Urothelium cell line (cell line): ENCODE measurements around the gene METTL25.

Experiments
- DNase-seq: peaks from one replicate; pipeline ENCODE4 v3.0.0; 2011; ENCODE audit warnings: low spot score, mixed read lengths
- FAIRE-seq: peaks from 2 replicates; lab custom pipeline; 2011; peaks lifted over from hg19 to GRCh38; lab: Jason Lieb, UNC

The METTL25 gene

GRCh38 chr12:82468563-82468962 lies 110.2 kb downstream of the METTL25 start:
- no peak for FAIRE-seq
- DNase-seq: no peak

- no peak for DNase-seq
- no peak for FAIRE-seq
Observed at GRCh38 chr12:82470906-82471512, 112.7 kb downstream of the METTL25 start.

DNA sequence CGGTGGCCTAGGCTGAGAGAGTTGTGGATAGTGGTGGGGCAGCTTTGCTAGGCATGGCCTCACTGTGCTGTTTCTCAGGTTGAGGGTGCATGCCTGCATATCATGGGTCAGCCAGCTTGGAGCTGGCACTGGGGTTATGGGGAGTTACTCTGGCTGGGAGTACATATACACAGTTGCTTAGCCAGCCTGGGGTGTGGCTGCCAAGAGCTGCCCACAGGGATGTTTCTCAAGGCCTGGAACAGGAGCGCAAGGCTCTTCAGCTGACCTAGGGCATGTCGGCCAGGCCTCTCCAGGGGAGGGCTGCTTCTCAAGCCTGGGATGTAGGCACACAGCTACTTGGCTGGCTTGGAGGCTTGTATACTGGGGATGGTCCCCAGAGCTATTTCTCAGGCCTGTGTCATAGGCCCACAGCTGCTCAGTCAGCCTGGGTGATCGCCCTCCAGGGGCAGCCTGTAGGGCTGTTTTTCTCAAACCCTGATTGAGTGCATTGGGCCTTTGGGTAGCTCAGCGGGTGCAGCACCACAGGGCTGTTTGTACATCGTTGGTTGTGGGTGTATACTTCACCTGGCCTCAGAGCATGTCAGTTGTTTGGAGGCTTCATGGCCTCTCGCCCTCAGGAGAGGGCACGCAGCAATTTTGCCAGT lies 114.9 kb downstream of the METTL25 start:
- no peak for DNase-seq
- no peak for FAIRE-seq

- DNase-seq: no peak
- no peak for FAIRE-seq
Observed at GRCh38 chr12:82474181-82474797, 116.0 kb downstream of the METTL25 start.

GRCh38 chr12:82474798-82475184 lies 116.5 kb downstream of the METTL25 start:
- DNase-seq (no peak), FAIRE-seq (no peak)

- DNase-seq (no peak), FAIRE-seq (no peak)
Observed at GRCh38 chr12:82475211-82475610, 116.9 kb downstream of the METTL25 start.

GRCh38 chr12:82476511-82476910 lies 118.2 kb downstream of the METTL25 start:
- DNase-seq: no peak
- FAIRE-seq: no peak

DNA sequence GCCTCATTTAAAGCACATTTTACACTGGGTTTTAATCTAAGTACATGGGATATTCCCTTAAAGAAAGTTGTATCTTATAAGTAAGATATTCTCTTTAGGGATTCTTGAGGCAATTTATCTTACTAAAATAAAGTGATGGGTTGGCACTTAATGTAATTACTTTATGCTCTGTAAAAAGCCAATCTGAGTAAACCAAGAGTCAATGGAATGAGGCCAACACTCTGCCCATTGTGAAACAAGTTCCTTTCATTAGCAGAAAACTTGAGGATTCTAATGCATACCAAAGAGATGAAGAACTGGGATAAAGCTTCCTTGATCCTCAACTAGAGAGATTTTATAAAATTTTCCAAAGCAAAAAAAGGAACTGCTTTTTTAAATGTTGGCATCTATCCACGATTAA lies 121.2 kb downstream of the METTL25 start:
- FAIRE-seq (no peak), DNase-seq (no peak)

DNA sequence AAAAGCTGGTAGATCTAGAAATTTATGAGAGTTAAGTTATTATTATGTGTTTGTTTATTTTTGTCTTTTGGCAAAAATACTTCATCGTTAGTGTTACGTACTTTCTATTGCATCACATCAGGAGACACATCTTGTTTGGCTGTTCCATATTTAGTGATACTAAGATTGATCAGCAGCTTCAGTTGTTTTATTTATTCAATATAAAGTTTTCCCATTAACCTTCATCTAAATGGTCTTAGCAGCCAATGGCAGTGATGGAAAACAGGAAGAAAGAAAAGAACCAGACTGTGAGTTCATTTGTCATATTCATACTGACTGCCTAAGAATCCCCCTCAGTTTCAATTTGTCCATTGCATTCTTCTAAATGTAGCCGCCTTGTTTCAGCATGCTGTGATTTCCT lies 122.3 kb downstream of the METTL25 start:
- no peak for FAIRE-seq
- no peak for DNase-seq

- FAIRE-seq (no peak), DNase-seq (no peak)
Observed at GRCh38 chr12:82481954-82482353, 123.6 kb downstream of the METTL25 start.

DNA sequence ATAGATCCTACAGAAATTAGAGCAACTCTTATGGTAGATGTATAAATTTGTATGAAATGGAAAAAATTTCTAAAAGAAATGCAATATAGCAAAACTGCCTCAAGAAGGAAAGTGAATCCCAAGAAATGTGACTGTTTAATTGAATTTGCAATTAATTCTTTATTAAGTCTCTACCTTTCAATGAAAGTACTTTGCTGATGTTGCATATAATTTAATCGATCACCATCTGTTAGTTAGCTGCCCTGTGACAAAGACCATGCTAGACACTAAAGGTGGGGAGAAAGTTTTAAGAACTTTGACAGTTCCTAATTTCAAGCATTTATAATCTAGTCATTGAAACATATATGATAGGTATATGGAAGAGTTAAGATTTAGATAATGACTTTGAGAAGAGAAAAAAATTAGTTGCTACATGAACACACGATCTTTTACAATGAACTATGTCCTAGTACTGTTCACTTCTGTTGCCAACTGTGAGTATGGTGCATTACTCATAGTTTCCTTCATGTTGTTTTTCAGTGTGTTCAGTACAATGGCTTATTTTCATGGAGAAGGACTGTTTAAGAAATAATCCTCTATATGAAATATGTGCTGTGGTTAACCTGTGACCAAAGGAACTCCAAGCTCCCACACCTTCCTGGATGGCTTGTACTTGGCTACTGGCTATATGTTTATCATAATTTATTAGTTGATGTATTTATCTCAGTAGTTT lies 128.4 kb downstream of the METTL25 start:
- DNase-seq (peak; percentile 2), FAIRE-seq (no peak)

DNA sequence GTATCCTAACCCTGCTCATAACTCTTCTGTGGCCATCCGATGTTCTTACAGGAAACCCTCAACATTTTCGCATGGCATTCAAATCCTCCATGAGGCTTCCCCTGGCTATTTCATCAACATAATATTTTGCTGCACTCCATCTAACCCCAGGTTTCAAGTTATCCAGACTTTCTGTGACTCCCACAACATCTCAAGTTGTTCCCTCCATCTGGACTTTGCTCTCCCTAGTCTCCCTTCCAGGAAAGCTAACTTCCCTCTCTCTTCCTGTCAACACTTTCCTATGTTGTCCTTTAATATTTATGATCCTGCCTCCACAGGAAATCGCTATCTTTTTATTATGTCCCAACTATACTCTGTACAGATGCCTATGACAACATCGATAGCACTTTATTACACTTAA lies 146.1 kb downstream of the METTL25 start:
- DNase-seq: no peak
- no peak for FAIRE-seq

- FAIRE-seq (no peak), DNase-seq (no peak)
Observed at GRCh38 chr12:82505150-82505549, 146.8 kb downstream of the METTL25 start.

DNA sequence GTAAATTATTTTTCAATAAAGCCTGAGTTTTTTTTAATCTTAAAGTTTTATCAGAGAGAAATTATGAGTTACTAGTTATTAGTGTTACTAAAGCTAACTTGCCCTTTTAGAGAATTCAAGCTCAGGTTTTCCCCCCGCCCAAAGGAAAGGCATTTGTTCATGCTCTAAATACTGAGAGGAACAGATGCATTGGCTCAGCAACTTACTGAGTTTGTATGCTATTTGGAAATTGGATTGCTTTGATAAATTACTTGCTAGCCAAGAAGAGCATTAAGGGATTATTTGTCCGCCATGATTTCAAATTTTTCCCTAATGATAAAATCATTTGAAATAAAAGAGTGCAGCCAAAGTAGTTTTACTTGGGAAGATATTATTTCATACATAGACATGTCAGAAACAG lies 149.4 kb downstream of the METTL25 start:
- FAIRE-seq (no peak), DNase-seq (no peak)

DNA sequence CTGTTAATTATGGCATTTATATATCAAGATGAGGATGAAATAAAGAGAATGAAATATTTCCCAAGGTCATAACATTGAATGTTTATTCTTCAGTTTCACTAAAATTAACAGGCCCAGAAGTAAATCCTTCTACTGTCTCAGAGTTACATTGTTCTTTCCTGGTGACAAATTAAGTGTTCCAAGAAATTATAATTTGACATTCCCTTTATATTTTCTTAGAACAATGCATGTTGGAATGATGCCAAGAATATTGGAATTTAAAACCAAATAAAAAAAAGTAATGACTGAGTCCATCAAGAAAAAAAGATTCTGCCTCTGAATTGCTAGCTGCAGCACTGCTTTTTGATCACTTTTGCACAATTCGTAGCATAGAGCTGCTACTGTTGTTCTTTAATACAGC lies 152.1 kb downstream of the METTL25 start:
- DNase-seq: no peak
- no peak for FAIRE-seq

- FAIRE-seq: no peak
- no peak for DNase-seq
Observed at GRCh38 chr12:82514880-82515279, 156.6 kb downstream of the METTL25 start.

GRCh38 chr12:82515652-82516051 lies 157.3 kb downstream of the METTL25 start:
- DNase-seq (no peak), FAIRE-seq (no peak)

DNA sequence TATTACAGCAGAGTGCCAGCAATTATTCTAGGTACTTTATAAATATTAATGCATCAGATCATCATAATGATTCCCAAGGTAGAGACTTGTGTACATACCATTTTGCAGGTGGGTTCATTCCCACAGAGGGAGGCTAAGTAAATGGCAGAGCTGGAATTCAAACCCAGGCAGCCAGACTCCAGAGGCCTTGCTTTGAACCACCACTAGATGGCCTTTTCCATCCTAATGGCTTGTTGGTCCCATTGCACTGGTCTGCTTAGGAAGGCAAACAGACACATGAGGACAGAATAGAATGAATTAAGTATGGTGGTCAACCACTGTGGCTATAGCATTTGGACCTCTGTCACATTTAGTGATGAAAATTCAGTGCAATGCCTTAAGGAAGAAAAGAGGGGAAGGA lies 158.7 kb downstream of the METTL25 start:
- DNase-seq (peak; percentile 2), FAIRE-seq (no peak)

GRCh38 chr12:82517808-82518207 lies 159.5 kb downstream of the METTL25 start:
- DNase-seq (no peak), FAIRE-seq (no peak)

- no peak for FAIRE-seq
- DNase-seq: no peak
Observed at GRCh38 chr12:82519510-82519909, 161.2 kb downstream of the METTL25 start.

- FAIRE-seq: no peak
- no peak for DNase-seq
Observed at GRCh38 chr12:82522285-82522684, 164.0 kb downstream of the METTL25 start.

DNA sequence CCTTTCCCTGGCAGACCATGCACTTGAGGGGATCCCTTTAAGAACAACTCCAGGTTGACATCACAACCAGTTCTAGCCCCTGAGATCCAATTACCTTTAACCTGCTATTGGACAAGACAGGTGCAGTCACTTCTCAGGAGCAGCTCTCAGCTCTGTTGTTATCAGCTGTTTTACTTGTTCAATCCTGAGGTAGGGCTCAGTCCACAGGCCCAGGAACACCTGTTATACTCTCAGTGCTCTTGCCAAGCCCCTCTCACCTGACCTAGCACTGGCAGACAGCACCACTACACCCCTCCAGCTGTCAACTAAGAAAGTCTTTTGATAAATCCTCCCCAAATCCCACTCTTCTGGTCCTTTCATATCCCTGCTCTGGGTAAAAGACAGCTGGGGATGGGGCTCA lies 164.4 kb downstream of the METTL25 start:
- DNase-seq: no peak
- no peak for FAIRE-seq
